IMR-90 (cell line): ENCODE measurements around the gene TTYH3. TPM values are rescaled to one million over a fixed set of nuclear protein-coding genes. Genes with fewer than 3 reads are reported as not detected.

Experiments
- ATAC-seq: fragments of 200-7000 bp; cut with Tn5 transposase; 2 replicates; pipeline ENCODE4 v1.9.1; 2020; ENCODE audit warnings: low read depth, mild to moderate bottlenecking, moderate library complexity
- BruUV-seq: library from RNA; stranded (reverse); fragments of 400-500 nt; replicated peaks from 2 replicates; lab custom pipeline; 2021; lab: Mats Ljungman, UMichigan
- CTCF ChIA-PET: fragments of 300-600 bp; formaldehyde crosslinking; extraction: SDS; loops from one replicate; lab custom pipeline; 2021; ENCODE audit warnings: antibody characterized with exemption; lab: Yijun Ruan, JAX
- POLR2A ChIA-PET: fragments of 300-600 bp; sonication (Branson Sonifier 250); formaldehyde crosslinking; loops from one replicate; lab custom pipeline; 2022; ENCODE audit warnings: antibody characterized with exemption; ENCODE audit not compliant: unreplicated experiment; lab: Charles Lee
- DNase-seq: peaks from one replicate; pipeline ENCODE4 v3.0.0; 2013
- H2AFZ ChIP-seq: replicated peaks from 2 replicates; pipeline ENCODE3; 2013; ENCODE audit warnings: low read length, mild to moderate bottlenecking; ENCODE audit not compliant: poor library complexity
- H2AK5ac ChIP-seq: 2 replicates; pipeline ENCODE4 v1.6.1; 2013; ENCODE audit warnings: low read depth, low read length, inconsistent platforms
- H2AK9ac ChIP-seq: replicated peaks from 2 replicates; pipeline ENCODE3; 2013; ENCODE audit warnings: mild to moderate bottlenecking, low read depth, low read length, moderate library complexity; ENCODE audit not compliant: poor library complexity
- H2BK120ac ChIP-seq: 2 replicates; pipeline ENCODE4 v1.6.1; 2013; ENCODE audit warnings: low read depth, low read length, inconsistent platforms
- H2BK15ac ChIP-seq: 3 replicates; pipeline ENCODE4 v1.6.1; 2013; ENCODE audit warnings: low read depth, low read length, inconsistent platforms
- H2BK20ac ChIP-seq: 2 replicates; pipeline ENCODE4 v1.6.1; 2013; ENCODE audit warnings: low read depth, mild to moderate bottlenecking, inconsistent platforms, low read length, moderate library complexity
- H2BK5ac ChIP-seq: 2 replicates; pipeline ENCODE4 v1.6.1; 2013; ENCODE audit warnings: mild to moderate bottlenecking, low read depth, low read length, inconsistent platforms; ENCODE audit not compliant: poor library complexity, severe bottlenecking
- H3K14ac ChIP-seq: replicated peaks from 2 replicates; pipeline ENCODE4 v1.6.1; 2013; ENCODE audit warnings: low read depth, low read length, inconsistent platforms
- H3K18ac ChIP-seq: 2 replicates; pipeline ENCODE4 v1.6.1; 2013; ENCODE audit warnings: low read depth, low read length, control low read depth
- H3K23ac ChIP-seq: 2 replicates; pipeline ENCODE4 v1.6.1; 2013; ENCODE audit warnings: low read depth, low read length, inconsistent platforms
- H3K27ac ChIP-seq: 2 replicates; pipeline ENCODE4 v1.5.1; 2013; ENCODE audit warnings: mild to moderate bottlenecking, control low read depth, low read length; ENCODE audit not compliant: insufficient read depth
- H3K27me3 ChIP-seq: 2 replicates; pipeline ENCODE4 v1.6.1; 2013; ENCODE audit warnings: low read length; ENCODE audit not compliant: control insufficient read depth, insufficient read depth
- H3K36me3 ChIP-seq: 2 replicates; pipeline ENCODE4 v1.6.1; 2013; ENCODE audit warnings: low read length, mixed read lengths; ENCODE audit not compliant: control insufficient read depth, insufficient read depth
- H3K4ac ChIP-seq: 2 replicates; pipeline ENCODE4 v1.6.1; 2013; ENCODE audit warnings: low read depth, low read length, inconsistent platforms
- H3K4me1 ChIP-seq: 2 replicates; pipeline ENCODE4 v1.6.1; 2013; ENCODE audit warnings: low read length, mixed read lengths; ENCODE audit not compliant: control insufficient read depth, insufficient read depth
- H3K4me2 ChIP-seq: 2 replicates; pipeline ENCODE4 v1.6.1; 2013; ENCODE audit warnings: low read depth, mild to moderate bottlenecking, control low read depth, low read length, moderate library complexity
- H3K4me3 ChIP-seq: 2 replicates; pipeline ENCODE4 v1.5.1; 2013; ENCODE audit warnings: low read depth, mild to moderate bottlenecking, control low read depth, low read length, moderate library complexity; ENCODE audit not compliant: insufficient read depth
- H3K56ac ChIP-seq: 2 replicates; pipeline ENCODE4 v1.6.1; 2013; ENCODE audit warnings: low read length, inconsistent platforms; ENCODE audit not compliant: insufficient read depth; ENCODE audit errors: extremely low read depth
- H3K79me1 ChIP-seq, 2 experiments: 2 replicates each; pipeline ENCODE4 v1.6.1; 2013; ENCODE audit warnings: low read length in 2 of 2, inconsistent platforms in 1 of 2, low read depth in 1 of 2
- H3K9ac ChIP-seq: 2 replicates; pipeline ENCODE4 v1.6.1; 2013; ENCODE audit warnings: low read depth, low read length, control low read depth
- H3K9me1 ChIP-seq: 2 replicates; pipeline ENCODE4 v1.6.1; 2013; ENCODE audit warnings: low read length, inconsistent platforms; ENCODE audit not compliant: insufficient read depth
- H3K9me3 ChIP-seq: 2 replicates; pipeline ENCODE4 v1.6.1; 2013; ENCODE audit warnings: low read length; ENCODE audit not compliant: control insufficient read depth, insufficient read depth
- H4K20me1 ChIP-seq: 2 replicates; pipeline ENCODE4 v1.6.1; 2013; ENCODE audit warnings: low read length, inconsistent platforms; ENCODE audit not compliant: insufficient read depth
- H4K5ac ChIP-seq: 2 replicates; pipeline ENCODE4 v1.6.1; 2013; ENCODE audit warnings: mild to moderate bottlenecking, low read depth, low read length, control low read depth
- H4K8ac ChIP-seq, 2 experiments: 2 replicates each; pipeline ENCODE4 v1.6.1; 2013; ENCODE audit warnings: low read depth in 2 of 2, low read length in 2 of 2, control low read depth in 1 of 2, inconsistent platforms in 1 of 2
- H4K91ac ChIP-seq: 2 replicates; pipeline ENCODE4 v1.6.1; 2013; ENCODE audit warnings: low read depth, low read length, inconsistent platforms; ENCODE audit not compliant: insufficient read depth
- BHLHE40 ChIP-seq: fragments of 150-350 bp; IDR thresholded peaks from 2 replicates; pipeline ENCODE4 v1.6.1; 2016; ENCODE audit warnings: mild to moderate bottlenecking, low read depth, low read length
- CEBPB ChIP-seq: IDR thresholded peaks from 2 replicates; pipeline ENCODE4 v1.6.1; 2012; ENCODE audit warnings: low read depth, low read length, improper control_type of control experiment
- CHD1 ChIP-seq: IDR thresholded peaks from 2 replicates; pipeline ENCODE4 v1.6.1; 2012; ENCODE audit warnings: low read depth, low read length, improper control_type of control experiment
- CTCF ChIP-seq: conservative IDR thresholded peaks from 2 replicates; pipeline ENCODE4 v1.5.1; 2012; ENCODE audit warnings: mild to moderate bottlenecking, low read depth, low read length, improper control_type of control experiment
- FOS ChIP-seq: fragments of 150-350 bp; IDR thresholded peaks from 2 replicates; pipeline ENCODE4 v1.6.1; 2016; ENCODE audit warnings: low read depth, low read length
- MAFK ChIP-seq: IDR thresholded peaks from 2 replicates; pipeline ENCODE4 v1.6.1; 2012; ENCODE audit warnings: low read depth, low read length, improper control_type of control experiment
- MAZ ChIP-seq: IDR thresholded peaks from 2 replicates; pipeline ENCODE4 v1.6.1; 2012; ENCODE audit warnings: low read depth, mild to moderate bottlenecking, low read length, improper control_type of control experiment, moderate library complexity, borderline replicate concordance
- MXI1 ChIP-seq: IDR thresholded peaks from 2 replicates; pipeline ENCODE4 v1.6.1; 2012; ENCODE audit warnings: low read depth, mild to moderate bottlenecking, low read length, moderate library complexity, borderline replicate concordance
- NFE2L2 ChIP-seq: fragments of 150-350 bp; IDR thresholded peaks from 2 replicates; pipeline ENCODE4 v1.6.1; 2016; ENCODE audit warnings: low read depth, mild to moderate bottlenecking, low read length
- POLR2A ChIP-seq: IDR thresholded peaks from 2 replicates; pipeline ENCODE4 v1.6.1; 2012; ENCODE audit warnings: mild to moderate bottlenecking, low read depth, low read length
- RAD21 ChIP-seq: IDR thresholded peaks from 2 replicates; pipeline ENCODE4 v1.6.1; 2012; ENCODE audit warnings: low read length, improper control_type of control experiment
- RCOR1 ChIP-seq: IDR thresholded peaks from 2 replicates; pipeline ENCODE4 v1.6.1; 2012; ENCODE audit warnings: mild to moderate bottlenecking, low read length, improper control_type of control experiment; ENCODE audit not compliant: insufficient replicate concordance
- RFX5 ChIP-seq: IDR thresholded peaks from 2 replicates; pipeline ENCODE4 v1.8.0; 2012; ENCODE audit warnings: low read depth, mild to moderate bottlenecking, low read length, moderate library complexity
- SMC3 ChIP-seq: fragments of 150-350 bp; IDR thresholded peaks from 2 replicates; pipeline ENCODE4 v1.6.1; 2016; ENCODE audit warnings: low read depth, mild to moderate bottlenecking, antibody characterized with exemption, low read length, moderate library complexity
- WGBS, 2 experiments: methylation state at CpG; one replicate each; pipeline versions ENCODE4 v1.1.5 to v1.1.7; 2013; ENCODE audit warnings: missing lambda C conversion rate in 2 of 2; ENCODE audit not compliant: insufficient read length in 1 of 2; ENCODE audit errors: extremely low coverage in 2 of 2; 5-methylcytosine and 5-hydroxymethylcytosine counted together
- dilution Hi-C: fragments of 300-500 bp; cut with HindIII; formaldehyde crosslinking; loops from one replicate; pipeline ENCODE4 v1.14.3; 2018; ENCODE audit warnings: low sequenced_read_pairs; ENCODE audit not compliant: unreplicated experiment
- in situ Hi-C: fragments of 300-500 bp; cut with MboI; formaldehyde crosslinking; loops from 3 replicates; pipeline ENCODE4 v1.14.3; 2019; ENCODE audit warnings: low sequenced_read_pairs, inconsistent platforms, mixed read lengths
- intact Hi-C: fragments of 100-400 bp; cut with micrococcal nuclease; formaldehyde crosslinking; loops from 2 replicates; pipeline ENCODE4 v1.10.0; 2022
- polyA plus RNA-seq, 3 experiments: library from polyadenylated mRNA; depleted of rRNA; stranded (reverse); fragments of >200 nt; gene quantifications; 2 replicates each; pipeline ENCODE4 v1.2.3, GENCODE V29; 2012; ENCODE audit warnings: low replicate concordance in 1 of 3
- total RNA-seq: library from RNA; depleted of rRNA; stranded (reverse); fragments of >200 nt; gene quantifications from 2 replicates; pipeline ENCODE4 v1.2.3, GENCODE V29; 2012
- TF ChIP-seq, protein P1 (sequence below): fragments of 150-350 bp; IDR thresholded peaks from 2 replicates; pipeline ENCODE4 v1.6.1; 2017; ENCODE audit warnings: mild to moderate bottlenecking, antibody characterized with exemption, low read length, low read depth
- TF ChIP-seq, protein P2 (sequence below): fragments of 150-350 bp; IDR thresholded peaks from 2 replicates; pipeline ENCODE4 v1.6.1; 2016; ENCODE audit warnings: low read depth, mild to moderate bottlenecking, low read length, moderate library complexity, borderline replicate concordance

TTYH3 gene
- total and polyA plus RNA-seq, 2 of the 4 experiments (the other 2 are of a cell fraction) = 5.6 to 82.6 TPM

GRCh38 chr7:2684501-2684900 is 52.7 kb downstream of the TTYH3 start:
- dilution Hi-C loops (no loop called here), intact Hi-C loops (no loop called here), in situ Hi-C loops (loop anchor here (25.0 kb wide), 1 partner anchor 478 kb away; no protein-coding TSS in a partner anchor)
- Histone ChIP-seq H4K91ac (no peak overlapping the region), H3K79me1 (no peaks in the 10 kb centered on the region), H2BK5ac (no peak overlapping the region), H2AK5ac (no peak overlapping the region), H4K20me1 (no peaks in the 10 kb centered on the region), H3K4me3 (no peak overlapping the region), H3K4me2 (no peak overlapping the region), H4K5ac (no peak overlapping the region), H3K23ac (no peak overlapping the region), H3K14ac (no peak overlapping the region), H3K9me1 (no peaks in the 10 kb centered on the region), H2BK120ac (no peak overlapping the region), H3K9ac (no peak overlapping the region), H3K18ac (no peak overlapping the region), H3K9me3 (peaks cover 2% of the 10 kb centered on the region; the same call in 1 of the 2 replicates), H2BK15ac (no peak overlapping the region), H2BK20ac (no peak overlapping the region), H3K27me3 (peaks cover 12% of the 10 kb centered on the region; the same call in 1 of the 2 replicates), H4K8ac (no peak overlapping the region), H3K36me3 (no peaks in the 10 kb centered on the region), H3K4me1 (peaks cover 6% of the 10 kb centered on the region), H3K27ac (no peak overlapping the region), H3K56ac (no peak overlapping the region), H2AK9ac (no peak overlapping the region), H3K4ac (no peak overlapping the region), H2AFZ (no peak overlapping the region)
- no TSS peak for BruUV-seq
- CTCF ChIA-PET = no interaction called here
- TF ChIP-seq CHD1 = no peak
- TF ChIP-seq, protein P1, sequence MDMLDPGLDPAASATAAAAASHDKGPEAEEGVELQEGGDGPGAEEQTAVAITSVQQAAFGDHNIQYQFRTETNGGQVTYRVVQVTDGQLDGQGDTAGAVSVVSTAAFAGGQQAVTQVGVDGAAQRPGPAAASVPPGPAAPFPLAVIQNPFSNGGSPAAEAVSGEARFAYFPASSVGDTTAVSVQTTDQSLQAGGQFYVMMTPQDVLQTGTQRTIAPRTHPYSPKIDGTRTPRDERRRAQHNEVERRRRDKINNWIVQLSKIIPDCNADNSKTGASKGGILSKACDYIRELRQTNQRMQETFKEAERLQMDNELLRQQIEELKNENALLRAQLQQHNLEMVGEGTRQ = no peak
- TF ChIP-seq SMC3 = no peak
- no peak for TF ChIP-seq FOS
- no peak for TF ChIP-seq RCOR1
- no peak for TF ChIP-seq RFX5
- no peak for TF ChIP-seq BHLHE40
- TF ChIP-seq MAZ = no peak
- no peak for TF ChIP-seq POLR2A
- TF ChIP-seq RAD21 = no peak
- TF ChIP-seq MXI1 = no peak
- TF ChIP-seq, protein P2, sequence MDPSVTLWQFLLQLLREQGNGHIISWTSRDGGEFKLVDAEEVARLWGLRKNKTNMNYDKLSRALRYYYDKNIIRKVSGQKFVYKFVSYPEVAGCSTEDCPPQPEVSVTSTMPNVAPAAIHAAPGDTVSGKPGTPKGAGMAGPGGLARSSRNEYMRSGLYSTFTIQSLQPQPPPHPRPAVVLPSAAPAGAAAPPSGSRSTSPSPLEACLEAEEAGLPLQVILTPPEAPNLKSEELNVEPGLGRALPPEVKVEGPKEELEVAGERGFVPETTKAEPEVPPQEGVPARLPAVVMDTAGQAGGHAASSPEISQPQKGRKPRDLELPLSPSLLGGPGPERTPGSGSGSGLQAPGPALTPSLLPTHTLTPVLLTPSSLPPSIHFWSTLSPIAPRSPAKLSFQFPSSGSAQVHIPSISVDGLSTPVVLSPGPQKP = no peak
- no peak for TF ChIP-seq NFE2L2
- no peak for TF ChIP-seq CEBPB
- TF ChIP-seq MAFK = no peak
- no peak for TF ChIP-seq CTCF
- no peak for ATAC-seq
- 100% methylated on average over 6 of the region's 11 CpGs; no CpG with 5 or more reads in 1 of the 2 experiments for WGBS, 2 experiments
- POLR2A ChIA-PET = no interaction called here
- no peak for DNase-seq
